HepG2 (cell line): ENCODE measurements around the gene TPP2. TPM values are rescaled to one million over a fixed set of nuclear protein-coding genes. Genes with fewer than 3 reads are reported as not detected.

Source experiments
- ATAC-seq: fragments of 200-7000 bp; cut with Tn5 transposase; 3 replicates; pipeline ENCODE4 v1.9.1; 2020; ENCODE audit warnings: mild to moderate bottlenecking, moderate library complexity
- BruUV-seq: library from RNA; stranded (reverse); fragments of 400-500 nt; replicated peaks from 2 replicates; lab custom pipeline; 2021; lab: Mats Ljungman, UMichigan
- CTCF ChIA-PET: fragments of 300-600 bp; formaldehyde crosslinking; extraction: SDS; loops from one replicate; lab custom pipeline; 2021; ENCODE audit warnings: low total read pairs, inconsistent platforms, low intra/inter-chr PET ratio; lab: Yijun Ruan, JAX
- POLR2A ChIA-PET: fragments of 350-600 bp; sonication (Branson Sonifier 250); formaldehyde crosslinking; loops from one replicate; lab custom pipeline; 2020; ENCODE audit warnings: antibody characterized with exemption, inconsistent platforms; lab: Yijun Ruan, JAX
- DNase-seq: peaks from one replicate; pipeline ENCODE4 v3.0.0-alpha.2; 2015; ENCODE audit warnings: low spot score
- FAIRE-seq: peaks from 3 replicates; lab custom pipeline; 2011; peaks lifted over from hg19 to GRCh38; lab: Jason Lieb, UNC
- H2AFZ ChIP-seq: one replicate; pipeline ENCODE4 v1.6.1; 2011; ENCODE audit warnings: low read length, inconsistent platforms
- H3K27ac ChIP-seq: fragments of 300-600 bp; 3 replicates; pipeline ENCODE4 v1.8.0; 2011; ENCODE audit warnings: mixed run types, mild to moderate bottlenecking, mixed read lengths, low read length, inconsistent platforms; ENCODE audit not compliant: insufficient read depth; ENCODE audit errors: extremely low read length
- H3K27me3 ChIP-seq, 2 experiments: fragments of 200-600 bp in 1 of 2; 2 replicates in 1 of 2; 3 replicates in 1 of 2; pipeline versions ENCODE4 v1.6.0 to v1.8.0; 2011; ENCODE audit warnings: low read length in 2 of 2, mild to moderate bottlenecking in 2 of 2, moderate library complexity in 2 of 2, inconsistent platforms in 1 of 2; ENCODE audit not compliant: insufficient read depth in 2 of 2, control insufficient read depth in 1 of 2
- H3K36me3 ChIP-seq, 2 experiments: fragments of 200-600 bp in 1 of 2; replicated peaks in 1 of 2; 2 replicates in 1 of 2; 3 replicates in 1 of 2; pipeline versions ENCODE4 v1.5.1 to v1.8.0; 2011; ENCODE audit warnings: low read length in 2 of 2, inconsistent platforms in 1 of 2; ENCODE audit not compliant: insufficient read depth in 2 of 2, control insufficient read depth in 1 of 2
- H3K4me1 ChIP-seq: 2 replicates; pipeline ENCODE4 v1.5.1; 2012; ENCODE audit warnings: low read length, inconsistent platforms; ENCODE audit not compliant: insufficient read depth
- H3K4me2 ChIP-seq: 2 replicates; pipeline ENCODE4 v1.6.0; 2011; ENCODE audit warnings: low read depth, low read length, inconsistent platforms
- H3K4me3 ChIP-seq, 3 experiments: fragments of 200-600 bp in 1 of 3; sonication (generic), shearing (Covaris generic) in 1 of 3; replicated peaks in 1 of 3; 2 replicates each; pipeline ENCODE4 v1.5.1; 2011 to 2016; ENCODE audit warnings: low read length in 3 of 3, inconsistent platforms in 2 of 3, low read depth in 2 of 3, mild to moderate bottlenecking in 2 of 3, control low read depth in 1 of 3, mixed read lengths in 1 of 3; ENCODE audit not compliant: insufficient read depth in 1 of 3
- H3K79me2 ChIP-seq: one replicate; pipeline ENCODE4 v1.6.1; 2011; ENCODE audit warnings: low read length, inconsistent platforms; ENCODE audit not compliant: insufficient read depth
- H3K9ac ChIP-seq: 2 replicates; pipeline ENCODE4 v1.6.0; 2011; ENCODE audit warnings: mild to moderate bottlenecking, low read depth, low read length, inconsistent platforms; ENCODE audit not compliant: insufficient read depth
- H3K9me3 ChIP-seq: 2 replicates; pipeline ENCODE4 v1.5.1; 2012; ENCODE audit warnings: mild to moderate bottlenecking, low read length
- H4K20me1 ChIP-seq: 2 replicates; pipeline ENCODE4 v1.6.0; 2011; ENCODE audit warnings: inconsistent platforms, mild to moderate bottlenecking, low read length, moderate library complexity; ENCODE audit not compliant: insufficient read depth
- CTCF ChIP-seq: sonication (generic); formaldehyde crosslinking; IDR thresholded peaks from 2 replicates; pipeline ENCODE4 v1.5.0; 2020; ENCODE audit warnings: mild to moderate bottlenecking, missing genetic modification reagents, moderate library complexity
- HNRNPH1 ChIP-seq: fragments of 200-400 bp; formaldehyde crosslinking; optimal IDR thresholded peaks from 2 replicates; pipeline ENCODE3; 2017; ENCODE audit warnings: mild to moderate bottlenecking, low read depth, low read length
- SMC3 ChIP-seq: IDR thresholded peaks from 2 replicates; pipeline ENCODE4 v1.6.1; 2011; ENCODE audit warnings: low read length, improper control_type of control experiment
- STAG1 ChIP-seq: sonication (generic); formaldehyde crosslinking; IDR thresholded peaks from 2 replicates; pipeline ENCODE4 v1.4.0; 2020; ENCODE audit warnings: missing genetic modification reagents
- ZMAT5 ChIP-seq: sonication (generic); formaldehyde crosslinking; IDR thresholded peaks from 2 replicates; pipeline ENCODE4 v1.5.0; 2020; ENCODE audit warnings: mild to moderate bottlenecking, low read depth, missing genetic modification reagents, borderline replicate concordance
- ZMYM3 ChIP-seq: sonication (generic); formaldehyde crosslinking; IDR thresholded peaks from 2 replicates; pipeline ENCODE4 v1.5.1; 2020; ENCODE audit warnings: mild to moderate bottlenecking, missing genetic modification reagents
- ZNF430 ChIP-seq: sonication (generic); formaldehyde crosslinking; IDR thresholded peaks from 2 replicates; pipeline ENCODE4 v1.9.0; 2021; ENCODE audit warnings: mild to moderate bottlenecking, missing genetic modification reagents
- ZXDC ChIP-seq: sonication (generic); formaldehyde crosslinking; IDR thresholded peaks from 2 replicates; pipeline ENCODE4 v1.5.0; 2020; ENCODE audit warnings: mild to moderate bottlenecking, missing genetic modification reagents
- WGBS: methylation state at CpG from one replicate; pipeline ENCODE4 v1.1.6; 2017; ENCODE audit warnings: low lambda C conversion rate; 5-methylcytosine and 5-hydroxymethylcytosine counted together
- in situ Hi-C: cut with HindIII; loops from 2 replicates; pipeline ENCODE4 v1.10.0; 2017; ENCODE audit warnings: low pct_unique_long_range_greater_than_20kb; ENCODE audit not compliant: extremely low pct_ligation_motif_present
- intact Hi-C: fragments of 100-400 bp; cut with micrococcal nuclease; formaldehyde crosslinking; loops from one replicate; pipeline ENCODE4 v1.10.0; 2022; ENCODE audit not compliant: unreplicated experiment
- polyA plus RNA-seq, 8 experiments: library from polyadenylated mRNA; depleted of rRNA in 3 of 8; stranded (reverse) in 7 of 8; unstranded in 1 of 8; fragments of >200 nt; fragmentation: Illumina TruSeq in 4 of 8; extraction: Trizol in 4 of 8; gene quantifications; 2 replicates each; pipeline versions ENCODE4 v1.2.1 to v1.2.3, GENCODE V29; 2011 to 2016; ENCODE audit warnings: low read depth in 4 of 8, missing spikeins in 1 of 8, mixed read lengths in 1 of 8; ENCODE audit not compliant: insufficient read depth in 1 of 8
- total RNA-seq, 5 experiments: library from RNA; depleted of rRNA; stranded (reverse); fragments of >200 nt; fragmentation: Illumina TruSeq; extraction: Trizol; gene quantifications; 2 replicates each; pipeline ENCODE4 v1.2.3, GENCODE V29; 2016; ENCODE audit warnings: low read depth in 1 of 5
- TF ChIP-seq, protein P1 (sequence below): sonication (generic); formaldehyde crosslinking; IDR thresholded peaks from 2 replicates; pipeline ENCODE4 v1.8.1; 2023; ENCODE audit warnings: mild to moderate bottlenecking, missing genetic modification reagents
- TF ChIP-seq, protein P2 (sequence below), 2 experiments: fragments of 450-650 bp in 1 of 2; sonication (generic) in 1 of 2; formaldehyde crosslinking; IDR thresholded peaks; 2 replicates each; pipeline versions ENCODE4 v1.5.0 to v1.8.0; 2020 to 2022; ENCODE audit warnings: mild to moderate bottlenecking in 1 of 2, missing genetic modification reagents in 1 of 2

Gene TPP2
- total and polyA plus RNA-seq, 2 of the 13 experiments (the other 11 are each of a cell fraction or from before 2014, with no cell fraction given), result 16.4 to 52.1 TPM

- no peak for TF ChIP-seq HNRNPH1
- no peak for TF ChIP-seq ZXDC (CRISPR knock-in tag)
- TF ChIP-seq ZMYM3 (CRISPR knock-in tag), result no peak
Observed at GRCh38 chr13:102569488-102569887, 27.3 kb upstream of the TPP2 start (continued).

DNA sequence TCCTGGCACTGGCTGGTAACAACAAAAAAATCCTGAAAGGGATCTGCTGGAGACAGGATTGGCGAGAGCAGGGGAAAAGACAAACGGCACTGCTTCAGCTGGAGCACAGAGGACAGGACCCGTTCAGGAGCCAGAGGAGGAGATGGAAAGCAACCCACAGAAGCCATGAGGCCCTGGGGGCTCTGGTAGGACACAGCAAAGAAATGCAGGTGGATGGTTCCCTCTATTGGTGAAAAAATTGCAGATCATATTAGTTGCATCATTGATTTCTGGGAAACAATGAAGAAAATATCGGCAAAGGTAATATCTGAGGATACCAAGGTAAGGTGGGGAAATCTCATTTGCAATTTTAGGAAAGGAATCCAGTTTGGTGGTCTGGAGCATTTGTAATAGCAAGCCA is 25.7 kb upstream of the TPP2 start:
- intact Hi-C loops, result loop anchor here (5.0 kb wide), 1 partner anchor 429 kb away; no protein-coding TSS in a partner anchor
- no peak overlapping the region for H3K4me3 ChIP-seq
- no peak for FAIRE-seq
- POLR2A ChIA-PET, result no interaction called here
- BruUV-seq, result no TSS peak
- no peaks in the 10 kb centered on the region for H3K9me3 ChIP-seq
- 3% methylated on average over 4 of the region's 4 CpGs for WGBS
- peak; percentile 78 for ATAC-seq
- H4K20me1 ChIP-seq, result no peaks in the 10 kb centered on the region
- TF ChIP-seq CTCF (CRISPR knock-in tag) (peak; percentile 47), SMC3 (0 out of 2 replicates have a peak, but pooled peaks have one; percentile 2), STAG1 (CRISPR knock-in tag) (peak; percentile 49), ZMAT5 (CRISPR knock-in tag) (no peak), ZNF430 (no peak)
- TF ChIP-seq, protein P1, sequence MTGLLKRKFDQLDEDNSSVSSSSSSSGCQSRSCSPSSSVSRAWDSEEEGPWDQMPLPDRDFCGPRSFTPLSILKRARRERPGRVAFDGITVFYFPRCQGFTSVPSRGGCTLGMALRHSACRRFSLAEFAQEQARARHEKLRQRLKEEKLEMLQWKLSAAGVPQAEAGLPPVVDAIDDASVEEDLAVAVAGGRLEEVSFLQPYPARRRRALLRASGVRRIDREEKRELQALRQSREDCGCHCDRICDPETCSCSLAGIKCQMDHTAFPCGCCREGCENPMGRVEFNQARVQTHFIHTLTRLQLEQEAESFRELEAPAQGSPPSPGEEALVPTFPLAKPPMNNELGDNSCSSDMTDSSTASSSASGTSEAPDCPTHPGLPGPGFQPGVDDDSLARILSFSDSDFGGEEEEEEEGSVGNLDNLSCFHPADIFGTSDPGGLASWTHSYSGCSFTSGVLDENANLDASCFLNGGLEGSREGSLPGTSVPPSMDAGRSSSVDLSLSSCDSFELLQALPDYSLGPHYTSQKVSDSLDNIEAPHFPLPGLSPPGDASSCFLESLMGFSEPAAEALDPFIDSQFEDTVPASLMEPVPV, result no peak
- TF ChIP-seq, protein P2, sequence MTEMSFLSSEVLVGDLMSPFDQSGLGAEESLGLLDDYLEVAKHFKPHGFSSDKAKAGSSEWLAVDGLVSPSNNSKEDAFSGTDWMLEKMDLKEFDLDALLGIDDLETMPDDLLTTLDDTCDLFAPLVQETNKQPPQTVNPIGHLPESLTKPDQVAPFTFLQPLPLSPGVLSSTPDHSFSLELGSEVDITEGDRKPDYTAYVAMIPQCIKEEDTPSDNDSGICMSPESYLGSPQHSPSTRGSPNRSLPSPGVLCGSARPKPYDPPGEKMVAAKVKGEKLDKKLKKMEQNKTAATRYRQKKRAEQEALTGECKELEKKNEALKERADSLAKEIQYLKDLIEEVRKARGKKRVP (CRISPR knock-in tag; IDR thresholded peaks at IDR 0.05), result 0 out of 4 replicates have a peak, but pooled peaks of 1 of the 2 experiments have one; percentile 36
- TF ChIP-seq, all 625 proteins: peak for 4
- Histone ChIP-seq H2AFZ (no peak overlapping the region), H3K27me3 (peaks cover 1 to 6% of the 10 kb centered on the region in 2 experiments; a peak in 1 of 5 replicates), H3K27ac (no peak overlapping the region), H3K4me2 (no peak overlapping the region), H3K9ac (no peak overlapping the region), H3K4me1 (no peaks in the 10 kb centered on the region), H3K79me2 (no peaks in the 10 kb centered on the region), H3K36me3 (no peaks in the 10 kb centered on the region)
- CTCF ChIA-PET, result no interaction called here
- DNase-seq, result peak; percentile 6
- in situ Hi-C loops, result loop anchor here (25.0 kb wide), 3 partner anchors 434 to 784 kb away; no protein-coding TSS in a partner anchor
